Astrocyte of the spinal cord (primary cell): ENCODE measurements around the gene LRIG2.

Source experiments
- DNase-seq: peaks from one replicate; pipeline ENCODE4 v3.0.0; 2011; ENCODE audit warnings: low read depth, low spot score
- H3K4me3 ChIP-seq: 2 replicates; pipeline ENCODE4 v1.5.1; 2011; ENCODE audit warnings: low read depth, mild to moderate bottlenecking, low read length, moderate library complexity
- CTCF ChIP-seq: IDR thresholded peaks from 2 replicates; pipeline ENCODE4 v1.5.1; 2012; ENCODE audit warnings: low read depth, mild to moderate bottlenecking, low read length, inconsistent platforms
- in situ Hi-C: cut with HindIII; loops from 2 replicates; pipeline ENCODE4 v1.10.0; 2017; ENCODE audit warnings: low sequenced_read_pairs

The LRIG2 gene

GRCh38 chr1:113106910-113107309 is 33.9 kb downstream of the LRIG2 start:
- in situ Hi-C loops, result no loop called here
- no peak for TF ChIP-seq CTCF
- H3K4me3 ChIP-seq, result no peak overlapping the region
- no peak for DNase-seq

- TF ChIP-seq CTCF, result peak; percentile 47
- peak; percentile 93 for DNase-seq
- H3K4me3 ChIP-seq, result no peak overlapping the region
- in situ Hi-C loops, result no loop called here
Measured at GRCh38 chr1:113109908-113110554, 37.0 kb downstream of the LRIG2 start.

GRCh38 chr1:113118266-113118665 is 45.3 kb downstream of the LRIG2 start:
- TF ChIP-seq CTCF, result no peak
- no peak for DNase-seq
- H3K4me3 ChIP-seq, result no peak overlapping the region
- in situ Hi-C loops, result no loop called here

- no peak for TF ChIP-seq CTCF
- in situ Hi-C loops, result no loop called here
Measured at GRCh38 chr1:113123737-113124136, 50.7 kb downstream of the LRIG2 start.

GRCh38 chr1:113124366-113124765 is 51.4 kb downstream of the LRIG2 start:
- in situ Hi-C loops, result no loop called here
- no peak overlapping the region for H3K4me3 ChIP-seq
- TF ChIP-seq CTCF, result no peak
- DNase-seq, result no peak

More at GRCh38 chr1:113123737-113124136, 50.7 kb downstream of the LRIG2 start:
- peak; percentile 69 for DNase-seq
- no peak overlapping the region for H3K4me3 ChIP-seq

GRCh38 chr1:113125517-113125916 is 52.5 kb downstream of the LRIG2 start:
- DNase-seq, result no peak
- in situ Hi-C loops, result no loop called here
- no peak overlapping the region for H3K4me3 ChIP-seq
- TF ChIP-seq CTCF, result no peak

GRCh38 chr1:113126207-113126606 is 53.2 kb downstream of the LRIG2 start:
- in situ Hi-C loops, result no loop called here
- DNase-seq, result no peak
- TF ChIP-seq CTCF, result no peak
- no peak overlapping the region for H3K4me3 ChIP-seq
